Tibial nerve (tissue), 4 donors: ENCODE measurements around the gene GNA12.

Experiments used
- CTCF ChIP-seq, 5 experiments: fragments of 200-600 bp in 3 of 5; fragments of 450-650 bp in 2 of 5; sonication (generic) in 3 of 5; IDR thresholded peaks; one replicate each; pipeline ENCODE4 v1.5.1; 2016 to 2019; ENCODE audit warnings: antibody characterized with exemption in 5 of 5, mild to moderate bottlenecking in 3 of 5, moderate library complexity in 2 of 5
- EP300 ChIP-seq, 2 donors: sonication (generic); formaldehyde crosslinking; IDR thresholded peaks; one replicate each; pipeline ENCODE4 v1.6.1; 2017; ENCODE audit warnings: antibody characterized with exemption in 2 of 2, mild to moderate bottlenecking in 1 of 2
- POLR2A ChIP-seq, 2 donors: fragments of 450-650 bp; IDR thresholded peaks; one replicate each; pipeline ENCODE4 v1.6.1; 2017; ENCODE audit warnings: antibody characterized with exemption in 2 of 2, mild to moderate bottlenecking in 2 of 2, moderate library complexity in 2 of 2

GRCh38 chr7:2863461-2864066, 19.5 kb upstream of the GNA12 start:
- TF ChIP-seq POLR2A (IDR thresholded peaks at IDR 0.05) (peak in 1 of 2 donors; percentile 34), CTCF (IDR thresholded peaks at IDR 0.05) (no peak), EP300 (IDR thresholded peaks at IDR 0.05) (peak in 1 of 2 donors; percentile 86)
